ENCODE data around the gene DCHS1. TPM values are rescaled to one million over a fixed set of nuclear protein-coding genes. Genes with fewer than 3 reads are reported as not detected.

The DCHS1 gene
- total and polyA plus RNA-seq, 10 of the 15 experiments (the other 5 are each of a cell fraction or from before 2014, with no cell fraction given), result 0.02 to 0.64 (median 0.18) TPM; not detected in 1

DNA sequence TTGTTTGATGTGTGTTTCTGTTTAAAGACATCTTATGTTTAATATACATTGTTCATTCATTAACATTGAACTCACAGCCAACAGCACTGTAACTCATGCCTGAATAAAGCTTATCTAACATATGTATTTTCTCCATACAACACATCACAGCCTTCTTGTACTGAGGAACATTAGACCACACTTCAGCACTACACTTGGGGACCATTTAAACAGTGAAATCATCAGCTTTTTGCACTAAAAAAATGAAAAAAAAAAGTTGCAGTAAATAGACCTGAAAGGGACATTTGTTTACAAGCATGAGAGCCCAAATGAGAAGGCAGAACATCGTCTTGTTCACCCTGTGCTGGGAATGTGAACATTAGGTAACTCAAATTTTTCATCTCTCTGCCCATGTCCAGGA, 21.1 kb downstream of the DCHS1 start:
- no peaks in the 10 kb centered on the region for H3K79me2 ChIP-seq (ENCODE audit: control insufficient read depth, insufficient read depth, low read length)
- BruUV-seq (replicated peaks), result no TSS peak
- no peak for FAIRE-seq
- no peaks in the 10 kb centered on the region for H3K27me3 ChIP-seq (replicated peaks in 1 of 2; ENCODE audit: control insufficient read depth in 2 of 2, insufficient read depth in 2 of 2, low read length in 1 of 2)
- ATAC-seq, result no peak
- H3K36me3 ChIP-seq (ENCODE audit: control insufficient read depth in 2 of 2, insufficient read depth in 2 of 2, low read length in 1 of 2), result no peaks in the 10 kb centered on the region
- in situ Hi-C loops (cut with MboI), result no loop called here
- no peak overlapping the region for H3K9ac ChIP-seq (ENCODE audit: control insufficient read depth, insufficient read depth, low read length)
- CTCF ChIA-PET, result no interaction called here
- H3K4me1 ChIP-seq (ENCODE audit: control insufficient read depth, insufficient read depth, low read length), result no peaks in the 10 kb centered on the region
- no peak overlapping the region for H3K27ac ChIP-seq (ENCODE audit: control insufficient read depth, insufficient read depth)
- intact Hi-C loops (cut with micrococcal nuclease; ENCODE audit: unreplicated experiment), result no loop called here
- TF ChIP-seq NFYB (IDR thresholded peaks at IDR 0.05; ENCODE audit: insufficient read depth, low read depth, low read length) (no peak), POU2F2 (IDR thresholded peaks at IDR 0.05; ENCODE audit: borderline replicate concordance, low read depth, low read length) (no peak), FOS (IDR thresholded peaks at IDR 0.05; ENCODE audit: borderline replicate concordance, extremely low read depth, insufficient read length) (no peak), MYB (IDR thresholded peaks at IDR 0.05; ENCODE audit: borderline replicate concordance, low read depth, low read length) (no peak), ZNF207 (IDR thresholded peaks at IDR 0.05; ENCODE audit: borderline replicate concordance) (no peak), CREM (IDR thresholded peaks at IDR 0.05; ENCODE audit: low read depth) (no peak), SIN3A (IDR thresholded peaks at IDR 0.05; ENCODE audit: low read depth, low read length) (no peak), ZNF384 (IDR thresholded peaks at IDR 0.05; ENCODE audit: borderline replicate concordance, low read depth, low read length) (no peak), RUNX3 (IDR thresholded peaks at IDR 0.05; ENCODE audit: low read length) (no peak), MTA3 (IDR thresholded peaks at IDR 0.05; ENCODE audit: borderline replicate concordance, low read length) (no peak), NBN (IDR thresholded peaks at IDR 0.05) (no peak), TAF1 (IDR thresholded peaks at IDR 0.05; ENCODE audit: borderline replicate concordance, low read depth, low read length) (no peak)
- TF ChIP-seq, protein P1, sequence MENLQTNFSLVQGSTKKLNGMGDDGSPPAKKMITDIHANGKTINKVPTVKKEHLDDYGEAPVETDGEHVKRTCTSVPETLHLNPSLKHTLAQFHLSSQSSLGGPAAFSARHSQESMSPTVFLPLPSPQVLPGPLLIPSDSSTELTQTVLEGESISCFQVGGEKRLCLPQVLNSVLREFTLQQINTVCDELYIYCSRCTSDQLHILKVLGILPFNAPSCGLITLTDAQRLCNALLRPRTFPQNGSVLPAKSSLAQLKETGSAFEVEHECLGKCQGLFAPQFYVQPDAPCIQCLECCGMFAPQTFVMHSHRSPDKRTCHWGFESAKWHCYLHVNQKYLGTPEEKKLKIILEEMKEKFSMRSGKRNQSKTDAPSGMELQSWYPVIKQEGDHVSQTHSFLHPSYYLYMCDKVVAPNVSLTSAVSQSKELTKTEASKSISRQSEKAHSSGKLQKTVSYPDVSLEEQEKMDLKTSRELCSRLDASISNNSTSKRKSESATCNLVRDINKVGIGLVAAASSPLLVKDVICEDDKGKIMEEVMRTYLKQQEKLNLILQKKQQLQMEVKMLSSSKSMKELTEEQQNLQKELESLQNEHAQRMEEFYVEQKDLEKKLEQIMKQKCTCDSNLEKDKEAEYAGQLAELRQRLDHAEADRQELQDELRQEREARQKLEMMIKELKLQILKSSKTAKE (IDR thresholded peaks at IDR 0.05; ENCODE audit: low read depth, poor library complexity, severe bottlenecking), result no peak
- RAD21 ChIA-PET (ENCODE audit: unreplicated experiment), result no interaction called here
- no peak for DNase-seq (ENCODE audit: low read depth, low spot score)
- no peaks in the 10 kb centered on the region for H3K9me3 ChIP-seq (replicated peaks; ENCODE audit: control insufficient read depth, insufficient read depth, low read length)
- no peak overlapping the region for H2AFZ ChIP-seq (ENCODE audit: control insufficient read depth, low read depth, low read length)
- no peaks in the 10 kb centered on the region for H4K20me1 ChIP-seq (ENCODE audit: control insufficient read depth, insufficient read depth)
- SMC1A ChIA-PET (ENCODE audit: uncharacterized antibody, unreplicated experiment), result interaction anchor here (1.5 kb wide), 1 partner anchor 15 kb away, joined by 4 read pairs; no protein-coding TSS in a partner anchor
- POLR2A ChIA-PET, result interaction anchor here (1.4 kb wide), 1 partner anchor 49 kb away, joined by 4 read pairs; the partner anchor contains the start of gene MRPL17
- H3K4me3 ChIP-seq, result no peak overlapping the region
- 7% methylated on average over 1 of the region's 1 CpG for whole genome bisulfite sequencing (ENCODE audit: insufficient coverage, insufficient replicate concordance, low lambda C conversion rate, missing lambda C conversion rate)
- no peak overlapping the region for H3K4me2 ChIP-seq (ENCODE audit: control insufficient read depth, insufficient read depth)

All from GM12878 (cell line).